IPS-20b (cell line): Measurements from ENCODE around the gene PPP2R2B.

Experiments used
- H3K27ac ChIP-seq: one replicate; pipeline ENCODE4 v1.5.1; 2013; ENCODE audit warnings: low read length
- H3K27me3 ChIP-seq: 2 replicates; pipeline ENCODE4 v1.6.1; 2013; ENCODE audit warnings: mild to moderate bottlenecking, low read length, inconsistent platforms; ENCODE audit not compliant: insufficient read depth
- H3K36me3 ChIP-seq: 2 replicates; pipeline ENCODE4 v1.6.1; 2013; ENCODE audit warnings: low read depth, mild to moderate bottlenecking, inconsistent platforms, low read length, moderate library complexity; ENCODE audit not compliant: insufficient read depth
- H3K4me1 ChIP-seq: 2 replicates; pipeline ENCODE4 v1.6.1; 2013; ENCODE audit warnings: mild to moderate bottlenecking, control low read depth, inconsistent platforms, low read length, moderate library complexity; ENCODE audit not compliant: insufficient read depth
- H3K4me3 ChIP-seq: 2 replicates; pipeline ENCODE4 v1.5.1; 2013; ENCODE audit warnings: mild to moderate bottlenecking, low read length, inconsistent platforms
- H3K9ac ChIP-seq: 2 replicates; pipeline ENCODE4 v1.6.1; 2013; ENCODE audit warnings: low read depth, mild to moderate bottlenecking, inconsistent platforms, low read length, moderate library complexity
- H3K9me3 ChIP-seq: 2 replicates; pipeline ENCODE4 v1.6.1; 2013; ENCODE audit warnings: mild to moderate bottlenecking, low read depth, low read length, inconsistent platforms; ENCODE audit not compliant: insufficient read depth

PPP2R2B gene

GRCh38 chr5:146607659-146608332, 270.8 kb downstream of the PPP2R2B start:
- H3K9ac ChIP-seq = no peak overlapping the region
- H3K27ac ChIP-seq = no peak overlapping the region
- no peaks in the 10 kb centered on the region for H3K27me3 ChIP-seq
- H3K4me1 ChIP-seq = no peaks in the 10 kb centered on the region
- no peak overlapping the region for H3K4me3 ChIP-seq
- no peaks in the 10 kb centered on the region for H3K9me3 ChIP-seq
- H3K36me3 ChIP-seq = no peaks in the 10 kb centered on the region

DNA sequence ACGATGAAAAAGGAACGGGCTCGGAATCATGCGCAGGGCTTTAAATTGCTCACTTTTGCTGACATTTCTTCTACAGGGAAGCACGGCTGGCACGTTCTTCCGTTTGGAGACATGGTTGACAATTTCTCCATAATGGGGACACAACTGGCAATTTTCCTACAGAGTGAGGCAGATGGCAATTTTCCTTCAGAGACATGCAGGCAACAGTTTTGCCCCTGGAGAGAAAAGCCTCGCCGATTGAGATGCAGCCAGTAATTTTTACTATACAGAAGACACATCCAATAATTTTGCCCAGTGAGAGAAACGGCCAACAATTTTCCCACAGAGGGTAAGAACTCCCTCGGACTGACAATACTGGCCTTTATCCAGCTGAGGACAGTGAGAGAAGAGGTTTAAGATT, 271.7 kb downstream of the PPP2R2B start:
- Histone ChIP-seq H3K27ac (no peak overlapping the region), H3K27me3 (no peaks in the 10 kb centered on the region), H3K4me1 (no peaks in the 10 kb centered on the region), H3K4me3 (no peak overlapping the region), H3K36me3 (no peaks in the 10 kb centered on the region), H3K9ac (no peak overlapping the region), H3K9me3 (no peaks in the 10 kb centered on the region)

DNA sequence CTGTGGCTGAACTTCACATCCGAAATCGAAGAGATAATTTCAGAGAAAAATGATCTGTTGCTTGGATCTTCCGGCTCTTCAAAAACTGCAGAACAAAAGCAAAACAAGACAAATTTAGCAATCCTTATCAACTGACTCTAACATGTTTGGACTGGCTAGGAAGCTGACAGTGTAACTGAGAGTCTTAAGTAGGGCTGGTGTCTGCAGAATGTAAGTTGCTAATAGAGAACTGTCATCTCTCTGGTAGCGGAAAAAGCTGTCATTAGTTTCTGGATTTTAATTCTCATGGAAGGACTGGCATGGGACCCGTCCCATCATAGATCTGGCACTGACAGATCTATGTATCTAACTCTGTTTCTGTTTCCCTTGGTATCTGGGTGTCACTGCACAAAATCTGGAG, 278.2 kb downstream of the PPP2R2B start:
- no peak overlapping the region for H3K4me3 ChIP-seq
- no peak overlapping the region for H3K27ac ChIP-seq
- H3K27me3 ChIP-seq = no peaks in the 10 kb centered on the region
- no peak overlapping the region for H3K9ac ChIP-seq
- no peaks in the 10 kb centered on the region for H3K9me3 ChIP-seq
- H3K36me3 ChIP-seq = peaks cover 13% of the 10 kb centered on the region; the same call in 1 of the 2 replicates
- no peaks in the 10 kb centered on the region for H3K4me1 ChIP-seq

DNA sequence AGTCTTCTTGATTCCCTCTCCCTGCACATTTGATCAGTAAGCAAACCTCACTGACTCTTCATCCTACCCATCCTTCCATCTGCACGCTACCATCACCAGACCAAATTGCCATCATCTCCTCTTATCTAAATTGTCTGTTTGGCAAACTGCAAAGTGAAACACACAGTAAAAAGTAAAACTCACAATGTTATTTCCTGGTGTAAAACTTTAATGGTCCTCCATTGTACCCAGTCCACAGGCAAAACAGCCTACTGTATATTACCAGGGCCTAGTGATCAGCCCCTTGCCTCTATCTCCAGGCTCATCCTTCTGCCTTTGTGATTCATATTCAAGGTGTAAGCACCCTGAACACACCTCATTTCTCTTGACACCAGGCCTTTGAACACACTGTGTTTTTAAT, 279.3 kb downstream of the PPP2R2B start:
- H3K4me3 ChIP-seq = no peak overlapping the region
- no peaks in the 10 kb centered on the region for H3K4me1 ChIP-seq
- no peak overlapping the region for H3K27ac ChIP-seq
- H3K9ac ChIP-seq = no peak overlapping the region
- H3K9me3 ChIP-seq = no peaks in the 10 kb centered on the region
- peaks cover 23% of the 10 kb centered on the region; the same call in 1 of the 2 replicates for H3K36me3 ChIP-seq
- H3K27me3 ChIP-seq = no peaks in the 10 kb centered on the region

- Histone ChIP-seq H3K36me3 (peaks cover 48% of the 10 kb centered on the region), H3K27ac (no peak overlapping the region), H3K4me1 (no peaks in the 10 kb centered on the region), H3K27me3 (no peaks in the 10 kb centered on the region), H3K9me3 (no peaks in the 10 kb centered on the region), H3K4me3 (no peak overlapping the region), H3K9ac (no peak overlapping the region)
Observed at GRCh38 chr5:146595088-146595487, 283.5 kb downstream of the PPP2R2B start.

DNA sequence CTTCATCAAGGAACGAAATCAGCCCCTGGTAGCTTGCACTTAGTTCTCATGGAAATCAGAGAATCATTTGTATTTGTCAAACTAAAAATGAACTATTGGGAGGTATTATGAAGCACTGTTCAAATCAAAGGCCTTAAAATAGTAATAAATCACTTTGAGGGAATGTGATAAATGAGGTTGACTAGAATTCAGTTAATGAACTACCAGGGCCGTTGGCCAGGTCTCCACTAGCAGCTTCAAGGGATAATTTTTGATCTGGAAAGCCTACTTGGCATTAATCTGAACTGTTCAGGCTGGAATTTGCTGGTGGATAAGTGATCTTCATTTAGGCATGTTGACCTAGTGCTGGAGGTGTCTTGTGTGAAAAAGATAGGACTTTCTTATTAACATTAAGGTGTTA, 286.2 kb downstream of the PPP2R2B start:
- Histone ChIP-seq H3K4me3 (no peak overlapping the region), H3K27ac (no peak overlapping the region), H3K36me3 (peaks cover 42% of the 10 kb centered on the region), H3K9ac (no peak overlapping the region), H3K4me1 (no peaks in the 10 kb centered on the region), H3K9me3 (no peaks in the 10 kb centered on the region), H3K27me3 (no peaks in the 10 kb centered on the region)

- Histone ChIP-seq H3K9ac (no peak overlapping the region), H3K36me3 (peaks cover 26% of the 10 kb centered on the region), H3K4me1 (no peaks in the 10 kb centered on the region), H3K4me3 (no peak overlapping the region), H3K9me3 (no peaks in the 10 kb centered on the region), H3K27me3 (no peaks in the 10 kb centered on the region), H3K27ac (no peak overlapping the region)
Observed at GRCh38 chr5:146589028-146589345, 289.6 kb downstream of the PPP2R2B start.

DNA sequence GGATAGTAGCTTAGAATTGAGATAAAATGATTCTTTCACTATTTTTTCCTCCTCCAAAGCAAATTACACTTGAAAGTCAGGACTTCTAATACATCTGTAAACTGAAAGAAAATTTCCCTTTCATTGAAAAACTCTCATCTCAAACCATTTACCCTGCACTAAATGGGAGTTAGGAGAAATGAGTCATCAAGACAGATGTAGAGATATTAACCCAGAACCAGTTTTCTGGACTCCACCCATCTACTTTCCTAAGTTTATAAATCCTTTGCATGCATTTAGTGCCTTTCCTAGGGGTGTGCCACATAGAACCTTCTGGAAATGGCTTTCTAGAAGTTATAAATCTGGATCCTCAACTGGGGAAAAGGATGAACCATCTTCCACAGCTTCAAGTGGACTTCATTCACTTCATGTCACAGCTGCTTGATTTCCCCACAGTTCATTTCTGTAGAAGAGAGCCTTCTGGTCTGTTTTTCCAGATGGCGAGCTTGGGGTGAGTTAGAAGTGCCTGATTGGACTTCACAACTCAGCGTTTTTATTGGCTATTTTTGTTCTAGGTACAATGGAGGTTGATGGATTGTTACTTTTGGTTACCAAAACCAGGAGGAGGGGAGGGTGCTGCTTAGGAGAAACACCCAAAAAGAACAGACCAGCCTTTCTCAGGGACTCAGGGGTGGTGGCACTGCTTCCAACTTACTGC, 290.1 kb downstream of the PPP2R2B start:
- H3K4me3 ChIP-seq = no peak overlapping the region
- no peaks in the 10 kb centered on the region for H3K27me3 ChIP-seq
- H3K9me3 ChIP-seq = no peaks in the 10 kb centered on the region
- H3K4me1 ChIP-seq = no peaks in the 10 kb centered on the region
- H3K36me3 ChIP-seq = peaks cover 22% of the 10 kb centered on the region
- H3K9ac ChIP-seq = no peak overlapping the region
- no peak overlapping the region for H3K27ac ChIP-seq

DNA sequence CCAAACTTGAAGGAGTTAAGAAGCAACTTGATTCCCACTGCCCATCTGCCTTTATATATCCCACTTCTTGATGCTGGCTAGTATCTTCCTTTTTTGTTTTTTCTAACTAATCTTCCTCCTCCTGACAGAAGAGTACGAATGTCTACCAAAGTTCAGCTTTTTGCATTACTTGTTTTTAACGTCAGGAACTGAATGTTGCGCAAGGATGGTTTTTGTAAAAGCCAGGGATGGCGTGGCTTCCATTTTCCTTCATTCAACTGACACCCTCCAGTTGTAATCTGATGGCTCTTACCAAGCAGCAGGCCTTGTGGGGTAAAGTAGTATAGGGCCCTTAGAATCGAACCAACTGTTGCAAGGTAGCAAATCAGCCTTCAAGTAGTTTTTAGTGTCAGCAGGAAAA, 291.8 kb downstream of the PPP2R2B start:
- Histone ChIP-seq H3K9me3 (no peaks in the 10 kb centered on the region), H3K36me3 (peaks cover 8% of the 10 kb centered on the region), H3K4me3 (no peak overlapping the region), H3K27ac (no peak overlapping the region), H3K9ac (no peak overlapping the region), H3K4me1 (no peaks in the 10 kb centered on the region), H3K27me3 (no peaks in the 10 kb centered on the region)

DNA sequence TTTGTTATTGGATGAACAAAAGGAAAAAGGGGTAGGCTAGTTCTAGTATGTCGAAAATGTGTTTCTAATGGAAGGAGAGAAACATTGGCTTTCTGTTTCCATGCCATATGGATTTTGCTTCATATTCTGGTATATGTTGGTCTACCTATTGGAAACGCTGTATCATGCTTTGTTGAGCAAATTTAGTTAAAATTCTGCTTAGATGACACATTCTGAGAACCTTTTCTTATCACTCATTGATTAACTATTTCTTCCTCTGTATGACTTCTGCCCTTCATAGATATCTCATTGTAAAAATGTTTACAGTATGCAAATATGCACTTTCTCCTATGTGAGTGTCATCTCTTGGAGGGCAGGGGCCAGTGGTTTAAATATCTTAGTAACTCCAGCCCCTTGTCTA, 293.8 kb downstream of the PPP2R2B start:
- no peaks in the 10 kb centered on the region; the same call in 1 of the 2 replicates for H3K36me3 ChIP-seq
- H3K4me1 ChIP-seq = no peaks in the 10 kb centered on the region
- H3K27ac ChIP-seq = no peak overlapping the region
- H3K9me3 ChIP-seq = no peaks in the 10 kb centered on the region
- H3K27me3 ChIP-seq = no peaks in the 10 kb centered on the region
- no peak overlapping the region for H3K4me3 ChIP-seq
- no peak overlapping the region for H3K9ac ChIP-seq

- H3K27ac ChIP-seq = no peak overlapping the region
- no peak overlapping the region for H3K4me3 ChIP-seq
- no peaks in the 10 kb centered on the region for H3K27me3 ChIP-seq
- H3K36me3 ChIP-seq = no peaks in the 10 kb centered on the region
- H3K4me1 ChIP-seq = no peaks in the 10 kb centered on the region
- no peaks in the 10 kb centered on the region for H3K9me3 ChIP-seq
- H3K9ac ChIP-seq = no peak overlapping the region
Observed at GRCh38 chr5:146582051-146582596, 296.4 kb downstream of the PPP2R2B start.

- H3K36me3 ChIP-seq = no peaks in the 10 kb centered on the region
- no peaks in the 10 kb centered on the region for H3K4me1 ChIP-seq
- H3K27ac ChIP-seq = no peak overlapping the region
- no peaks in the 10 kb centered on the region for H3K27me3 ChIP-seq
- peaks cover 11% of the 10 kb centered on the region for H3K9me3 ChIP-seq
- H3K9ac ChIP-seq = no peak overlapping the region
- no peak overlapping the region for H3K4me3 ChIP-seq
Observed at GRCh38 chr5:146580237-146580636, 298.3 kb downstream of the PPP2R2B start.
